ENCODE measurements around the gene GFER.

Gene GFER

DNA sequence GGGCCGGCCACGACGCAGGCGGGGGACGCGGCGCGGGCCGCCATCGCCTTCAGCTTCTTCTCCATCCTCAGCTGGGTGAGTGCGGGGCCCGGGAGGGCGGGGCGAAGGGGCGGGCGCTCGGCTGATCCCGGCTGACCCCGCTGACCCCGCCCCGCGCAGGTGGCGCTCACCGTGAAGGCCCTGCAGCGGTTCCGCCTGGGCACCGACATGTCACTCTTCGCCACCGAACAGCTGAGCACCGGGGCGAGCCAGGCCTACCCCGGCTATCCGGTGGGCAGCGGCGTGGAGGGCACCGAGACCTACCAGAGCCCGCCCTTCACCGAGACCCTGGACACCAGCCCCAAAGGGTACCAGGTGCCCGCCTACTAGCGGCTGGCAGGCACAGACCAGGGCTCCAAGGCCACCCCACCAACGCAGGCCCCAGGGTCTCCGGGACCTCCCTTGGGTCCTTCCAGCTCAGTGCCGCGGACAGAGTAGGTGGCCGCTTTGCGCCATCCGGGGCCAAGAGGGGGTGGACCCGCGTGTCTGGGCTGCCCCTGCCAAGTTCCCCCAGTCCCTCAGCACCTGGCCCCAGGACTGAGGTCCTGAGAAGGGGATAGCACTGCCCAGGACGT lies 8.8 kb downstream of the GFER start:
- peak overlapping the region; percentile 12 for H3K4me3 ChIP-seq (ENCODE audit: low read depth, low read length)
- in situ Hi-C loops (cut with HindIII; ENCODE audit: low sequenced_read_pairs): no loop called here
- DNase-seq (ENCODE audit: low read depth): no peak
- TF ChIP-seq, protein P1, sequence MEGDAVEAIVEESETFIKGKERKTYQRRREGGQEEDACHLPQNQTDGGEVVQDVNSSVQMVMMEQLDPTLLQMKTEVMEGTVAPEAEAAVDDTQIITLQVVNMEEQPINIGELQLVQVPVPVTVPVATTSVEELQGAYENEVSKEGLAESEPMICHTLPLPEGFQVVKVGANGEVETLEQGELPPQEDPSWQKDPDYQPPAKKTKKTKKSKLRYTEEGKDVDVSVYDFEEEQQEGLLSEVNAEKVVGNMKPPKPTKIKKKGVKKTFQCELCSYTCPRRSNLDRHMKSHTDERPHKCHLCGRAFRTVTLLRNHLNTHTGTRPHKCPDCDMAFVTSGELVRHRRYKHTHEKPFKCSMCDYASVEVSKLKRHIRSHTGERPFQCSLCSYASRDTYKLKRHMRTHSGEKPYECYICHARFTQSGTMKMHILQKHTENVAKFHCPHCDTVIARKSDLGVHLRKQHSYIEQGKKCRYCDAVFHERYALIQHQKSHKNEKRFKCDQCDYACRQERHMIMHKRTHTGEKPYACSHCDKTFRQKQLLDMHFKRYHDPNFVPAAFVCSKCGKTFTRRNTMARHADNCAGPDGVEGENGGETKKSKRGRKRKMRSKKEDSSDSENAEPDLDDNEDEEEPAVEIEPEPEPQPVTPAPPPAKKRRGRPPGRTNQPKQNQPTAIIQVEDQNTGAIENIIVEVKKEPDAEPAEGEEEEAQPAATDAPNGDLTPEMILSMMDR (IDR thresholded peaks at IDR 0.05; ENCODE audit: low read depth, low read length, missing control alignments): no peak

GRCh38 chr16:1993731-1994131 lies 9.7 kb downstream of the GFER start:
- no peak overlapping the region for H3K4me3 ChIP-seq (ENCODE audit: low read depth, low read length)
- in situ Hi-C loops (cut with HindIII; ENCODE audit: low sequenced_read_pairs): no loop called here
- no peak for DNase-seq (ENCODE audit: low read depth)
- TF ChIP-seq, protein P1 (IDR thresholded peaks at IDR 0.05; ENCODE audit: low read depth, low read length, missing control alignments): no peak

DNA sequence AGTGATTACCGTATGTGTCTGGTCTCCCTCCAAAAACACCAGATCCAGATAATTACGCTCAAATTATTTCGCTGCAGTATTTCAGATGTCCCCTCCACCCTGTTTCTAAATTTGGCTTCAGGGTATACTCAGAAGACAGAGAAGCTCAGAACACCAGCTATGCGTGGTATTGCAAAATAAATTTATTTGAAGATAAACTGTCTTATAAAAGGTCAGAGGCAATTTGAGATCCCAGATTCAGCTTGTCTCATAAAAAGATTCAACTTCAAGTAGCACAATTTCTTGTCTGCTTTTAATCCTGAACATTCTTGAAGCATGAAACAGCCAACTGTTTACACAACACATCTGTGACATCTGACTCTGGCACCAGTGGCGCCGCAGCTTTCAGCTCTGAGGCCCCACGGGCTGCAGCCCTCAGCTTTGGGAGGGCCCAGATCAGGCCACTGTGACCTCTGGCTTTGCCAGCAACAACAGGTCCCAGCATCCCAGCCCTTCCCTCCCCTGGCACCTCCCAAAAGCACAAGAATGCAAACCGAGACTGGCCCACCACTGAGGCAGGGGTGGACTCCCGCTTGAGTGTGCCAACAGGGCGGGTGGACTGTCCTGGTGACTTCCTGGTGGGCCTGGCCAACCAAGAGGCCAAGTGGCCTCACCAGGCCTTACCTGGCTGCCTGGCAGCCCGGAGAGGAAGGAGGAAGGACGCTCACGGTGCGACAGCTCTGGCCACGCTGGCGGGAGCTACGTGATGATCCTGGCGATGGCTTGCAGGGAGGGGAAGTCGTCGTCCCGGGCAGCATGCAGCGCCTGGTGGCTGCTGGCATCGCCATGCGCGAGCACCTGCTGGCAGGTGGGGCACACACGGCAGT lies 13.7 kb downstream of the GFER start:
- in situ Hi-C loops (cut with HindIII; ENCODE audit: low sequenced_read_pairs): no loop called here
- DNase-seq (ENCODE audit: low read depth): no peak
- TF ChIP-seq, protein P1 (IDR thresholded peaks at IDR 0.05; ENCODE audit: low read depth, low read length, missing control alignments): no peak
- H3K4me3 ChIP-seq (ENCODE audit: low read depth, low read length): no peak overlapping the region

DNA sequence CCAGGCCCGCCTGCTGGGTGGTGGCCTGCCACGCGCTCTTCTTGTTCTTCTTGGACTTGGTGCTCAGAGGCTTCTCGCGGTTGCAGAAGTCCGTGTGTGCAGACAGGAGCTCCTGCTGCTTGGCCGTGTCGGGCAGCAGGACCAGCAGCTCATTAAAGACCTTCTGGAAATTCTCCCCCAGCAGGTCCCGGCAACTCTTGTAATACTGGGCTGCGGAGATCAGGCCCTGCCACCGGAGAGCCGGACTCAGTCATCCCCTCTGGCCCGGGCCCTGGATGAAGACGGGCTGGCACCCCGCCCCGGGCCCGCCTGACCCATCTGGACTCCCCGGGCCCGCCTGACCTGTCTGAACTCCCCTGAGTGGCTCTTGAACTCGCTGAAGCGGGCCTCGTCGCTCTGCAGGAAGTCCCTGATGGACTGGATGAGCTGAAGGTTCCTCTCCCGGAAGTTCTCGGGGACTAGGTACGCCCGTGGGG lies 14.4 kb downstream of the GFER start:
- no peak overlapping the region for H3K4me3 ChIP-seq (ENCODE audit: low read depth, low read length)
- no peak for DNase-seq (ENCODE audit: low read depth)
- TF ChIP-seq, protein P1 (IDR thresholded peaks at IDR 0.05; ENCODE audit: low read depth, low read length, missing control alignments): no peak
- in situ Hi-C loops (cut with HindIII; ENCODE audit: low sequenced_read_pairs): no loop called here

DNA sequence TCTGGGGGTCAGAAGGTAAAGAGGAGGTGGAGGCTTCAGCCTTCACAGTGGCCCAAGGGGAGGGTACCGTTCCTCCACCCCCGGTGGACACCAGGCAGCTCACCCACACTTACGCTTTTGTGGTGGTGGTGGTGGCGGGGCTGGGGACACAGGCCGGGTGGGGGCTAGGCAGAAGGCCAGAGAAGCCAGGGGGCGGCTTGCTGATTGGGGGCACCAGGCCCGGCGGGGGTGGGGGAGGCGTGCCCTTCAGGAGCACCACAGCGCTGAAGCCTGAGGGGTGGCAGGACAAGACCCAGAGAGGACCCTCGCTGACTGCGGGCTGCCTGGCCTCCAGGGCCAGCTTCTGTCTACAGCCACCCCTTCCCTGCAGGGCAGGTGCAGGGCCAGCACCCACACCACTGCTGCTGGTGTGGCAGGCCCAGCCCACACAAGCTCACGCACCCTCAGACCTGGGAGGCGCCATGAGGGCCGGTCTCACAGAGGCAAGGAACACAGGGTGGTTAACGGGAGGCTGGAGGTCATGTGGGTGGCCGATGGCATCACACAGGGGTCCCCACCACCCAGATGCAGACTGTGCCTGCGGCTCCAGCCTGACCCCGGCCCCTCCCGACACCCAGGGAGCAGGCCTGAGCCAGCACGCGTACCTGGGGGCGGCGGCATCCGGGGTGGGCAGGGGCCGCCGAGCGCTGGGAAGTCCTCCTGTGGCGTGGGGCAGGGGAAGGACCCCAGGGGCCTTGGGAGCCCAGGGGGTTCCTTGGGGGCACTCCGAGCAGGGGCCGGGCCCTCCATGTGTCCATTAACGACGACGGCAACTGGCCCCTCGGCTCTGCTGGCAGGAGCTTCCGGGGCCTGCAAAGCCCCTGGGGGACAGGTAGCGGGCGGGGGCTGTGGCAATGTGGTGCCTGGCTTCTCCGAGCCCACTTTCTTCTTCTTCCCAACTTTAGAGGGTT lies 15.1 kb downstream of the GFER start:
- no peak overlapping the region for H3K4me3 ChIP-seq (ENCODE audit: low read depth, low read length)
- TF ChIP-seq, protein P1 (IDR thresholded peaks at IDR 0.05; ENCODE audit: low read depth, low read length, missing control alignments): no peak
- no peak for DNase-seq (ENCODE audit: low read depth)
- in situ Hi-C loops (cut with HindIII; ENCODE audit: low sequenced_read_pairs): no loop called here
